ENCODE measurements around the gene RAP1B.
A peak's percentile ranks its signal among the peaks of the same experiment; 100 is the strongest.
"Not testable (repeated sequence)": the region's sequence is repeated elsewhere in the genome, so short reads cannot be mapped to it uniquely, and the experiment has no call there.

The RAP1B gene

DNA sequence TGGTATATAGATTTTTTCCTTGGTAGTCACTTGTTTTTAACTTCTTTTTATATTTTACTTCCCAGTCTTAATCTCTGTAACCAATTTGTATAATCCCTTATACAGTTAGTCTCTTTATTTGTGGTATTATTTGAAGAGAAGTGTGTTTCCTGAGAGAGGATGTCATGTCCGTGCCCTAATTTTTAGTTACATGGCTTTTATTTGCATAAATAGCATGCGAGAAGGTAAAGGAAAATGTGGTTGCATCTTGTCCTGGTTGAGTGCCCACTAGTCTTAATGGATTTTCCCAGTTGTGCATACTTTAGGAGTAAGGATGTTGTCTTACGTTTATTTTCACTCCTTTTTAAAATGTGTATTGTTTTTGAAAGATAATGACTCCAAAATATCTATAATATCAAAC, 27.5 kb downstream of the RAP1B start:
- no peak for DNase-seq

DNA sequence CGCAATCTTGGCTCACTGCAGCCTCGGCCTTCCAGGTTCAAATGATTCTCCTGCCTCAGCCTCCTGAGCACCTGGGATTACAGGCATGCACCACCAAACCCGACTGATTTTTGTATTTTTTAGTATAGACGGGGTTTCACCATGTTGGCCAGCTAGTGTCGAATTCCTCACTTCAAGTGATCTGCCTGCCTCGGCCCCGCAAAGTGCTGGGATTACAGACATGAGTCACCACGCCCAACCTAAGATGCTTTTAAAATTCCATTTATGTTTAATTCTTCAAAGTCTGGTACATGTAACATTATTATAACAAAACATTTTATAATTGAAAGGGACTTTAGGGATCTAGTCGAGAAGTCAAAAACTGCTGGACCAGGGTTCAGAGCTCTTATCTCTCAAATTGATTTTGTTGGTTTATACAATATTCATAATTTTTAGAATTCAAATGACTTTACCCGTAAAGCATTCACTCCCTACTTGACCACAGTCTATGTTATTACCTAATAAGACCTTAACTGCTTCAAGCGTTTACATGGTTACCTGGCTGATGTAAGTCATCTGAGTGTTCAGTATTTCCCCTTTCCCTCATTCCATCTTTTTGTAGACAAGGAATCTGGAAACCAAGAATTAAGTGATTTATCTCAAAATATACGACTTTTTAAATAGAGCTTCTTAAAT, 28.2 kb downstream of the RAP1B start:
- DNase-seq: no peak

DNA sequence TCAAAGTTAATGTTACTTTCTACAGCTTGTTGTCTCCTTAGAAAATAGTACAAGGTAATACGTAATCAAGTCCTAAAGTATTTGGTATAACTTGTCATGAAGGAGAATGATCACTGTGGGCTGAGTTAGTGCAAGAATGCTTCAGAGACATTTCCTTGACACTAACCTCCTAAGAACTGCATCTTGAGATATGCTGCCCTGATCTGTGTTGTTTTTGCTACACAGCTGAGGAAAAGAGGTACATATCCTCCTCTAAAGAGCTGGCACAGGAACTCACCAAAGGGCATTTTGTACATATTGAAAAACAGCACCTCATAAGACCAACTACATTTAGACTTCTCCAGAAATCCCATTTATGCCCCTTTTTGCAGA, 28.7 kb downstream of the RAP1B start:
- DNase-seq: no peak

- DNase-seq: no peak
Measured at GRCh38 chr12:68641138-68641537, 30.4 kb downstream of the RAP1B start.

DNA sequence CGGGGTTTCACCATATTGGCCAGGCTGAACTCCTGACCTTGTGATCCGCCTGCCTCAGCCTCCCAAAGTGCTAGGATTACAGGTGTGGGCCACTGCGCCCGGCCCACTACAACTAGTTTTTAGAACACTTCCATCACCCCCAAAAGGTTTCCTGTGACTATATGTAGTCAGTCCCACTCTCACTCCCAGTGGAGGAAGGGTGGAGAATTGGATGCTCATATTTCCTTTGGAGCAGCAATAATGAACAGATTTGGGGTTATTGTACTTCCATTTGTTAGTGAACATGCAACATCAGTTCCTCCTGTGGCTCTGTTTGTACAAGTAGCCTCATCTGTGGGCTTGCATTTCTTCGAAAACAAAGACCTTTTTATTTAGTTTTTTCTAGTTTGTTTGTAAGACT, 35.8 kb downstream of the RAP1B start:
- no peak for DNase-seq

- no peak for DNase-seq
Measured at GRCh38 chr12:68647507-68647906, 36.8 kb downstream of the RAP1B start.

DNA sequence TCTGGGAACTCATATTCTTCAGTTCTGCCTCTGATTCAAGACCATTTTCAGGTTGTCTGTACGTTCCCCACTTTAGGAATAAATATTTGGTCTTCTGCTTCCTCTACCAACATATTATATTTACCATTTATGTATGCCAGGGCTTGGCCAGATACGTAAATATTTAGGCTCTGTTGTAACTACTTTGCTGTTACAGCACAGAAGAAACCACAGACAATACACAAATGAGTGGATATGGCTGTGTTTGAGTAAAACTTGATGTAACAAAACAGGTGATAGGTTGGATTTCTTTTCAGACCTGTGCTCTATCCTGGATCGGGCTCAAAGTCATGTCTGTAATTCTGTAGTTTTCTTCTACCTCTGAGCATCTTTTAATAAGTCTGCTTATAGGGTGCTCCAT, 37.5 kb downstream of the RAP1B start:
- no peak for DNase-seq

- no peak for DNase-seq
Measured at GRCh38 chr12:68665016-68665569, 54.4 kb downstream of the RAP1B start.

GRCh38 chr12:68667291-68667690, 56.6 kb downstream of the RAP1B start:
- DNase-seq: no peak

- no peak for DNase-seq
Measured at GRCh38 chr12:68667896-68668295, 57.2 kb downstream of the RAP1B start.

DNA sequence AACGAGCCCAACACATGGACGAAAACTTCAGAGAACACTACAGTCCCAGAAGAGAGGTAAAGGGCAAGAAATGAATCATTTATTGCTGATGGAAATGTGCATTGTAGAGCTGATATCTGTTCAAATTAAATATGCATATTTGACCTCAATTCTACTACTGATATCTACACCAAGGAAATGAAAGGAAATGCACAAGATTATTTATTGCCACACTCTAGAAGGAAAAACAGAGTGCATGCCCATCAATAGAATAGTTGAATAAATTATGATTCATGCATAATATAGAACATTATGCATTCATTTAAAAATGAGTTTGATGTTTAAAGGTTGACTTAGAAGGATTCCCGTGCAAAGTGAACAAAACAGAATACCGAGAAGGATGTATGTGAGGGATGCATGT, 60.5 kb downstream of the RAP1B start:
- DNase-seq: no peak

DNA sequence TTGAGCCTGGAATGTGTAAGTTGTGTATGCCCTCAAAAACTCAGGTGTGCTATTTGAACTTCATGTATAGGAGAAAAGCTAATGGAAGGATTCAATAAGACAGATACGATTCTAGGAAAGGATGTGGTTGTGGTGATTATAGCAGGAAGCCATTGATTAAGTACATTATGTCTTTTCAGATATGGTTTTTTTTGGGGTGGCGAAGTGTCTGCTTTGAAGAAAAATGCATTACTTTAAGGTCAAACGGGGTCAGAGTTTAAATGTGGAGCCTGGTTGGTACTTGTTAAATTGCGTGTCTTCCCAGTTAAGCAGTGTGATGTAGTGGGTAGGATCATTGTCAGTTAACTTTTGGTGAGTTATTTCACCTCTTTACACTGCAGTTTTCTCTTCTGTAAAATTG, 63.1 kb downstream of the RAP1B start:
- DNase-seq: no peak

DNA sequence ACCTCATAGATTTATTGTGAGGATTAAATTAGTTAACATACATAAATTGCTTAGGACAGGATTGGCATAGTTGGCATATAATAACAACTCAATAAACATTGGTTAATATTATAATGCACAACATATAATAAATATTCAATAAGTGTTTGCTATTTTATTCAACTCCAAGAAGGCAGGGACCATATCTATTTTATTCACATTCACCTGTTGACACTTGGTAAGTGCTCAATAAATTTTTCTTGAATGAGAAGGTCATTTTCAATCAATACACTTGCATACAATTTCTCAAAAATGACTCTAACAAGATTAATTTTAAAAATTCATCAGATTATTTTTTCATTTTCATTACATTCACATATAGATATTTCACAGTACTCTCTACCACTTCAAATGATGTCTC, 63.7 kb downstream of the RAP1B start:
- no peak for DNase-seq

DNA sequence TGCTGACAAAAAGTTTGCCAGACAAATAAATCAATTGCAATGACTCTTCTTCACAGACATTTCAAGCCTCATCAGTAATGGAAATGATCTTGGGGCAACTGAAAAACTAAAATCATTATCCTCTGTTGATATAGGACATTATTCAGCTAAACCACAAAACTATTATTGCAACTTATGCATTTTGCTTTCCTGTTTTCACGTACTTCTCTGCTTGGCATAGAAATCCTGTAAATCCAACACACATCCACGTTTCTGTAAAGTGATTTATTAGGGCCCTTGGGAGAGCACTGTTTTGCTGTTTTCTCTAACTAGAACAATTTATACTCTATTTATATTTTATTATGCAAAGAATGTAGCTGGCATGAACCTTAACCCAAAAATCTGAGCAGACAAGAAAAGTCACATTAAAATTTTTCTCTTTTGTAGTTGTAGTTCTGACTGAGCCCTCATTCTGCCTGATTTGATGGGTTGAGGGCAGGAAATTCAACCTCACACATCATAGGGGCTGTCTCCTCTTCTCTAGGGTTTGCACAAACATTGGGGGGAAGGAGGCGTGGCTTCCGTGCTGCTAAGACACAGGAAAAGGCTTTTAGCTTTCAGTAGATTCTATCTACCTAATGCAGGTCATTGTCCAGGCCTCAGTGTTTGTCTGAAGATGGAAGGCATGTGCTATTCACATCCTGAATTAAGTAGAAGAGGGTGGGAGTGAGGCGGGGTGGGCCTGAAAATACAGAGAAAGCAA, 64.6 kb downstream of the RAP1B start:
- DNase-seq: peak; percentile 46

GRCh38 chr12:68676854-68677253, 66.2 kb downstream of the RAP1B start:
- not testable (repeated sequence) for DNase-seq

GRCh38 chr12:68686262-68686594, 75.5 kb downstream of the RAP1B start:
- no peak for DNase-seq

GRCh38 chr12:68686595-68687521, 76.2 kb downstream of the RAP1B start, which contains the start of gene NUP107:
Gene NUP107 (plus strand): TSS chr12:68686978. CDS start chr12:68687066, 88 bp downstream.
- peak; percentile 96 for DNase-seq

GRCh38 chr12:68695454-68695853, 84.8 kb downstream of the RAP1B start:
- no peak for DNase-seq

DNA sequence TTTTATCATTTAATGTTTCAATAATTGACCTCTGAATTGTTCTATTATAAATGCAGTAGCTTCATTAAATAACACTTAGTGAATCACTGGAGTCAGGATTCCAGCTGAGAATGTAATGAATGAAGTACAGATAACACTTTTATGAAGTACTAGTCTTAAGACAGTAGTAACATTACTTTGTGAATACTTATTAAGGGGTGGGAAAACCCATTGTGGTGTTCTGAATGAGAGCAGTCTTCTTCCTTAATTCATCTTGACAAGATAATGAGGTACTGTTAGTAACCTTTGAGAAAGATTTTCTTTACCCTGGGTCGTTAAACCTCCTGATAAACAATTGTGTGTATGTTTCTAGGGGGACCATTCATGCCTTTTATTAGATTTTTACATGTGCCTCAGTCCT, 88.8 kb downstream of the RAP1B start:
- no peak for DNase-seq

Data from activated CD4-positive, alpha-beta T cell treated with anti-CD3 and anti-CD28 coated beads for 1 hour (primary cell).